Kidney (tissue), 14 donors: Measurements from ENCODE around the gene PRRC2A. TPM values are rescaled to one million over a fixed set of nuclear protein-coding genes. Genes with fewer than 3 reads are reported as not detected.

ENCODE experiments used
- DNase-seq, 5 donors: peaks; one replicate each; pipeline ENCODE4 v3.0.0-alpha.2; 2013 to 2020
- FAIRE-seq: peaks from 2 replicates; lab custom pipeline; 2012; peaks lifted over from hg19 to GRCh38; lab: Jason Lieb, UNC
- H3K27ac ChIP-seq, 2 donors: one replicate each; pipeline ENCODE4 v1.7.0; 2013; ENCODE audit warnings: low read depth in 2 of 2, low read length in 2 of 2, inconsistent platforms in 1 of 2
- H3K27me3 ChIP-seq: one replicate; pipeline ENCODE4 v1.7.1; 2013; ENCODE audit warnings: low read length, inconsistent platforms; ENCODE audit not compliant: control insufficient read depth, insufficient read depth
- H3K36me3 ChIP-seq, 3 donors: one replicate each; pipeline versions ENCODE4 v1.7.0 to v1.7.1; 2013; ENCODE audit warnings: low read length in 3 of 3, control low read depth in 1 of 3, inconsistent platforms in 1 of 3; ENCODE audit not compliant: insufficient read depth in 3 of 3, control insufficient read depth in 2 of 3
- H3K4me1 ChIP-seq, 3 donors: one replicate each; pipeline versions ENCODE4 v1.7.0 to v1.7.1; 2013; ENCODE audit warnings: low read length in 3 of 3, inconsistent platforms in 1 of 3, low read depth in 1 of 3; ENCODE audit not compliant: control insufficient read depth in 2 of 3, insufficient read depth in 2 of 3
- H3K4me3 ChIP-seq, 3 donors: one replicate each; pipeline versions ENCODE4 v1.7.0 to v1.8.1; 2013; ENCODE audit warnings: low read length in 3 of 3, control low read depth in 1 of 3, inconsistent platforms in 1 of 3
- H3K9ac ChIP-seq, 3 donors: one replicate each; pipeline versions ENCODE4 v1.7.0 to v1.7.1; 2013; ENCODE audit warnings: low read length in 3 of 3, control low read depth in 1 of 3, inconsistent platforms in 1 of 3
- H3K9me3 ChIP-seq, 3 donors: one replicate each; pipeline versions ENCODE4 v1.7.0 to v1.7.1; 2013; ENCODE audit warnings: low read length in 3 of 3, control low read depth in 1 of 3, inconsistent platforms in 1 of 3; ENCODE audit not compliant: control insufficient read depth in 2 of 3, insufficient read depth in 1 of 3
- intact Hi-C: fragments of 100-400 bp; cut with DNase I; formaldehyde crosslinking; loops from one replicate; pipeline ENCODE4 v1.11.1; 2022
- polyA plus RNA-seq: library from polyadenylated mRNA; stranded (reverse); fragments of 350-450 nt; fragmentation: Illumina TruSeq; extraction: RNeasy Lipid Tissue Mini Kit (QIAGEN cat#74804); gene quantifications from one replicate; pipeline ENCODE4 v1.2.3, GENCODE V29; 2014; ENCODE audit warnings: low read depth, low replicate concordance; ENCODE audit not compliant: insufficient read depth
- total RNA-seq: library from RNA; stranded (reverse); fragmentation: NEBNext Ultra II Directional; extraction: Animal tissue kit (Norgen Biotek cat#: 25700); gene quantifications from one replicate; pipeline ENCODE4 v1.2.1, GENCODE V29; 2021
- TF ChIP-seq, protein P1 (sequence below): IDR thresholded peaks from 3 replicates; pipeline ENCODE4 v1.5.1; 2012; ENCODE audit warnings: mild to moderate bottlenecking, moderate library complexity, borderline replicate concordance; ENCODE audit not compliant: insufficient read depth; ENCODE audit errors: extremely low read depth
- donor health status: control.
- donor health status: control.
- donor health status: control.
- donor health status: control.
- donor health status: control.
- donor health status: DM: yes; HTN: yes; CAD: no.
- donor health status: Normal renal cell carcinoma (clear cell type).

PRRC2A gene
- total and polyA plus RNA-seq, 2 donors from 2014 or later, result 84.6 to 159 TPM

DNA sequence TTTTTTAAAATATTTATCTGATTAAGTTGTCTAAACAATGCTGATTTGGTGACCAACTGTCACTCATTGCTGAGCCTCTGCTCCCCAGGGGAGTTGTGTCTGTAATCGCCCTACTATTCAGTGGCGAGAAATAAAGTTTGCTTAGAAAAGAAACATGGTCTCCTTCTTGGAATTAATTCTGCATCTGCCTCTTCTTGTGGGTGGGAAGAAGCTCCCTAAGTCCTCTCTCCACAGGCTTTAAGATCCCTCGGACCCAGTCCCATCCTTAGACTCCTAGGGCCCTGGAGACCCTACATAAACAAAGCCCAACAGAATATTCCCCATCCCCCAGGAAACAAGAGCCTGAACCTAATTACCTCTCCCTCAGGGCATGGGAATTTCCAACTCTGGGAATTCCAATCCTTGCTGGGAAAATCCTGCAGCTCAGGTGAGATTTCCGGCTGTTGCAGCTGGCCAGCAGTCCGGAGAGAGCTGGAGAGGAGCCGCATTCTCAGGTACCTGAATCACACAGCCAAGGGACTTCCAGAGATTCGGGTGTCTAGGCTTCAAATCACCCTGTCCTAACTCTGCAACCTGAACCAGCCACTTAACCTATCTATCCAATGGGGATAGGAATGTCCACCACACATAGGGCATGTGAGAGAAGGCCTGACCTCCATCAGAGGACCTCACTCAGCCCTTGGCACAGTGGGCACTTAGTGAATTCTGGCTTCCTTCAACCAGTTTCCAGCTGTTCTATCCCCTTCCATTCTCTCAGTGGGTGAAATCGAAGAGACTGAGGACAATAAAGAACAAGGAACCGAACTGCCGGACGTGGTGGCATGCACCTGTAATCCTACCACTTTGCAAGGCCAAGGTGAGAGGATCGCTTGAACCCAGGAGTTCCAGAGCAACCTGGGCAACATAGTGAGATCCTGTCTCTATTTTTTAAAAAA, 42.1 kb upstream of the PRRC2A start:
- TF ChIP-seq, protein P1, sequence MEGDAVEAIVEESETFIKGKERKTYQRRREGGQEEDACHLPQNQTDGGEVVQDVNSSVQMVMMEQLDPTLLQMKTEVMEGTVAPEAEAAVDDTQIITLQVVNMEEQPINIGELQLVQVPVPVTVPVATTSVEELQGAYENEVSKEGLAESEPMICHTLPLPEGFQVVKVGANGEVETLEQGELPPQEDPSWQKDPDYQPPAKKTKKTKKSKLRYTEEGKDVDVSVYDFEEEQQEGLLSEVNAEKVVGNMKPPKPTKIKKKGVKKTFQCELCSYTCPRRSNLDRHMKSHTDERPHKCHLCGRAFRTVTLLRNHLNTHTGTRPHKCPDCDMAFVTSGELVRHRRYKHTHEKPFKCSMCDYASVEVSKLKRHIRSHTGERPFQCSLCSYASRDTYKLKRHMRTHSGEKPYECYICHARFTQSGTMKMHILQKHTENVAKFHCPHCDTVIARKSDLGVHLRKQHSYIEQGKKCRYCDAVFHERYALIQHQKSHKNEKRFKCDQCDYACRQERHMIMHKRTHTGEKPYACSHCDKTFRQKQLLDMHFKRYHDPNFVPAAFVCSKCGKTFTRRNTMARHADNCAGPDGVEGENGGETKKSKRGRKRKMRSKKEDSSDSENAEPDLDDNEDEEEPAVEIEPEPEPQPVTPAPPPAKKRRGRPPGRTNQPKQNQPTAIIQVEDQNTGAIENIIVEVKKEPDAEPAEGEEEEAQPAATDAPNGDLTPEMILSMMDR, result no peak
- Histone ChIP-seq H3K4me1 (peaks cover 0 to 7% (median 5%) of the 10 kb centered on the region in 3 donors), H3K4me3 (no peak overlapping the region), H3K9me3 (no peaks in the 10 kb centered on the region), H3K36me3 (no peaks in the 10 kb centered on the region), H3K9ac (no peak overlapping the region), H3K27ac (no peak overlapping the region), H3K27me3 (no peaks in the 10 kb centered on the region)
- DNase-seq, result peak in 2 of 5 donors; percentile 46 to 50
- FAIRE-seq, result no peak
- intact Hi-C loops, result no loop called here

DNA sequence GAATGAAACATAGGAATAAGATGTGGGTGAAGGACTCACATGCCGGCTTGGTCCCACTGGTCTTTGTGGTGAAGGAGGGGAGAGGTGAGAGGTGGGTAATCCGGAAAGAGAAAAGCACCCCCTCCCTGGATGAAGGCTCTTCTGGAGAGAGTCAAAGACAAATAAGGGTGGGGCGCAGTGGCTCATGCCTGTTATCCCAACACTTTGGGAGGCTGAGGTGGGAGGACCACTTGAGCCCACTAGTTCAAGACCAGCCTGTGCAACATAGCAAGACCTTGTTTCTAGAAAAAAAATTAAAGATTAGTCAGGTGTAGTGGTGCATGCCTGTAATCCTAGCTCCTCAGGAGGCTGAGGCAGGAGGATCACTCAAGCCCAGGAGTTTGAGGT, 41.4 kb upstream of the PRRC2A start:
- Histone ChIP-seq H3K9me3 (no peaks in the 10 kb centered on the region), H3K4me3 (no peak overlapping the region), H3K27ac (no peak overlapping the region), H3K36me3 (no peaks in the 10 kb centered on the region), H3K9ac (no peak overlapping the region), H3K27me3 (no peaks in the 10 kb centered on the region), H3K4me1 (peaks cover 0 to 7% (median 5%) of the 10 kb centered on the region in 3 donors)
- no peak for FAIRE-seq
- DNase-seq, result no peak
- TF ChIP-seq, protein P1, result no peak
- intact Hi-C loops, result no loop called here

DNA sequence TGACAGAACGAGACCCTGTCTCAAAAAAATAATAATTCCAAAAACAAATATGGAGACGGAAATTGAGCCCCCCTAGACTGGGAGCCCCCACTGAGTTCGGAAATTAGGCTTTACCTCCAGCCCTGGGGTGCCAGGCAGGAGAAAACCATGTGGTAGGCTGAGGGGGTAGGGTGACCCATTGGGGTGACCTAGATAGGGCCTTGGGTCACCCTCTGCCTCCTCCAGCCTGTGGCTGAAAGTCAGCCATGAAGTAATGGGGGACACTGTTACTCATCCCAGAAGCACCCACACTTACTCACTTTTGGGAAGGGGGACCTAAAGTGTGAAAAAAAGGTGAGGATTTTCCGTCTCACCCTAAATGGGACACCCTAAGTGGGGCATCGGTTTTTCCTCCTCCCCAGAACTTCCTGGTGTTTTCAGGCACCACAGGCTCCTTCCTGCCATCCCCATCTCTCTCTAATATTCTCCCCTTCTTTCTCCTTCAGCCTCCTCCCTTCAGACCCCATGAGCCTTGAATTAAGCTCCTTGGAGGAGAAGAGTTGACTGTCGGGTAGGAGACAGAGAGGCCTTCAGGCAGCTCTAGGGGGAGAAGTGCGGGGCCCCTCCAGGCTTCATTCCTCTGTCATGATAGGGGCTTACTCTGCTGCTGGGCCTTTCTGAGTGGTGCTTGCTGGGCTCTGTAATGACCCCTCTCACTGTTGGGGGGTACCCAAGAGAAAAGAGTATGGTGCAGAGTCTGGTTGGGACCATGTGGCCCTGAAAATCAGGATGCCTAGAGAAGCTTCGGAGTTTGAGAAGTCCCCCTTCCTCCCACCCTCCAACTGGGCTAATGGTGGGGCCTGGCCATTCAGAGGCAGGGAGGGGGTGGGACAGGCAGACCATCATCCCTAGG, 40.7 kb upstream of the PRRC2A start:
- H3K27ac ChIP-seq, result no peak overlapping the region
- no peaks in the 10 kb centered on the region for H3K36me3 ChIP-seq
- intact Hi-C loops, result no loop called here
- H3K9me3 ChIP-seq, result no peaks in the 10 kb centered on the region
- no peak for DNase-seq
- peaks cover 0 to 7% (median 5%) of the 10 kb centered on the region in 3 donors for H3K4me1 ChIP-seq
- peak overlapping the region in 1 of 3 donors; percentile 90 for H3K4me3 ChIP-seq
- H3K27me3 ChIP-seq, result no peaks in the 10 kb centered on the region
- no peak for FAIRE-seq
- TF ChIP-seq, protein P1, result no peak
- H3K9ac ChIP-seq, result peak overlapping the region in 1 of 3 donors; percentile 71
